ENCODE measurements around the gene PYDC1. TPM values are rescaled to one million over a fixed set of nuclear protein-coding genes. Genes with fewer than 3 reads are reported as not detected.

PYDC1 gene
- total and polyA plus RNA-seq, 2 of the 13 experiments (the other 11 are each of a cell fraction or from before 2014, with no cell fraction given) = not detected

DNA sequence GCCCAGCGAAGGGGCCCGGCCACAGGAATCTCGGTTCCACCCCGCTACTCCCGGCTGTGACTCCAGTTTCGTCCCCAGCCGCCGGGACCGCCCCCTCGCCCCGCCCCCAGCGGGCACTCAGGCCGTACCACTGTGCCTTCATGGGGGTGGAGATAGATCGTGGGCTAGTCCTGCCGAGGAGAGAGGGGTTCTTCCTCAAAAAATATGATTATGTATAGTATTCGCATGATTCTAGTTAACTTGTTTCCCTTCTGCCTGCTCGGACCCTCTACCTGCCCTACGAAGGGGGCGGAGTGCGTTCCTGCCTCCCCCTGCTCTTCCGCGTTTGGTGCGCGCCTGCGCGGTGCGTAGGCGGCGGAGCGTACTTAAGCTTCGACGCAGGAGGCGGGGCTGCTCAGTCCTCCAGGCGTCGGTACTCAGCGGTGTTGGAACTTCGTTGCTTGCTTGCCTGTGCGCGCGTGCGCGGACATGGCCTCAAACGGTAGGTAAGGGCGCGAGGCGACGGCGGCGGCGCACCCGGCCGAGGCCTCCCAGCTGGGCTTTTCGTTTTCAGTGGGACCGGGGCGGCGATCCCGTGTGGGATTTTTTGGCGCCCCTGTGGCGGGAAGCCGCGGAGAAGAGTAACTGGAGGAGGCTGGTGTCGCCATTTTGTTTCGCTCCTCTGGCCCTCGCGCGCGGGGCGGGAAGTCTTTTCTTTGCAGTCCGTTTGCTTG lies 37.0 kb downstream of the PYDC1 start, which contains the start of gene FUS (continued):
- TF ChIP-seq ZNF646 (CRISPR knock-in tag; IDR thresholded peaks at IDR 0.05) = no peak
- TF ChIP-seq TARDBP (CRISPR knock-in tag; IDR thresholded peaks at IDR 0.05) = peak; percentile 69
- peak; percentile 63 for TF ChIP-seq ZSCAN12 (CRISPR knock-in tag; IDR thresholded peaks at IDR 0.05)
- TF ChIP-seq IRX3 (CRISPR knock-in tag; IDR thresholded peaks at IDR 0.05; ENCODE audit: borderline replicate concordance, low read depth) = peak; percentile 98
- TF ChIP-seq, protein P1, sequence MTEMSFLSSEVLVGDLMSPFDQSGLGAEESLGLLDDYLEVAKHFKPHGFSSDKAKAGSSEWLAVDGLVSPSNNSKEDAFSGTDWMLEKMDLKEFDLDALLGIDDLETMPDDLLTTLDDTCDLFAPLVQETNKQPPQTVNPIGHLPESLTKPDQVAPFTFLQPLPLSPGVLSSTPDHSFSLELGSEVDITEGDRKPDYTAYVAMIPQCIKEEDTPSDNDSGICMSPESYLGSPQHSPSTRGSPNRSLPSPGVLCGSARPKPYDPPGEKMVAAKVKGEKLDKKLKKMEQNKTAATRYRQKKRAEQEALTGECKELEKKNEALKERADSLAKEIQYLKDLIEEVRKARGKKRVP (CRISPR knock-in tag; IDR thresholded peaks at IDR 0.05) = peak in 1 of 2 experiments; percentile 63; a peak in 2 of 4 replicates
- peak; percentile 94; the same call in 1 of the 2 replicates for TF ChIP-seq MAF1 (CRISPR knock-in tag; IDR thresholded peaks at IDR 0.05; ENCODE audit: borderline replicate concordance)
- peak; percentile 98 for TF ChIP-seq ZNF543 (CRISPR knock-in tag; IDR thresholded peaks at IDR 0.05)
- TF ChIP-seq, protein P2, sequence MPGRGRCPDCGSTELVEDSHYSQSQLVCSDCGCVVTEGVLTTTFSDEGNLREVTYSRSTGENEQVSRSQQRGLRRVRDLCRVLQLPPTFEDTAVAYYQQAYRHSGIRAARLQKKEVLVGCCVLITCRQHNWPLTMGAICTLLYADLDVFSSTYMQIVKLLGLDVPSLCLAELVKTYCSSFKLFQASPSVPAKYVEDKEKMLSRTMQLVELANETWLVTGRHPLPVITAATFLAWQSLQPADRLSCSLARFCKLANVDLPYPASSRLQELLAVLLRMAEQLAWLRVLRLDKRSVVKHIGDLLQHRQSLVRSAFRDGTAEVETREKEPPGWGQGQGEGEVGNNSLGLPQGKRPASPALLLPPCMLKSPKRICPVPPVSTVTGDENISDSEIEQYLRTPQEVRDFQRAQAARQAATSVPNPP (CRISPR knock-in tag; IDR thresholded peaks at IDR 0.05) = peak; percentile 64; the same call in 1 of the 2 replicates
- TF ChIP-seq HES4 (CRISPR knock-in tag; IDR thresholded peaks at IDR 0.05; ENCODE audit: borderline replicate concordance) = peak; percentile 97
- TF ChIP-seq ZNF83 (CRISPR knock-in tag; IDR thresholded peaks at IDR 0.05; ENCODE audit: borderline replicate concordance) = 0 out of 2 replicates have a peak, but pooled peaks have one; percentile 11
- peak; percentile 89 for TF ChIP-seq TBL1XR1 (IDR thresholded peaks at IDR 0.05; ENCODE audit: borderline replicate concordance, low read length, partially characterized antibody)
- no peak for TF ChIP-seq SOX6 (IDR thresholded peaks at IDR 0.05)
- TF ChIP-seq SOX6 (CRISPR knock-in tag; IDR thresholded peaks at IDR 0.05) = peak; percentile 44; the same call in 1 of the 2 replicates
- peak; percentile 97 for TF ChIP-seq ZNF44 (CRISPR knock-in tag; IDR thresholded peaks at IDR 0.05)
- peak; percentile 100 for TF ChIP-seq TAF1 (CRISPR knock-in tag; IDR thresholded peaks at IDR 0.05)
- TF ChIP-seq RBFOX2 (IDR thresholded peaks at IDR 0.05; ENCODE audit: low read depth, low read length) = peak; percentile 100
- no peak; the same call in 1 of the 2 replicates for TF ChIP-seq JUND (CRISPR knock-in tag; IDR thresholded peaks at IDR 0.05)
- TF ChIP-seq ZFX (CRISPR knock-in tag; IDR thresholded peaks at IDR 0.05; ENCODE audit: low read depth) = peak; percentile 97

Measured in HepG2 (cell line).